HepG2 (cell line): ENCODE data around the gene SLC6A4. TPM values are rescaled to one million over a fixed set of nuclear protein-coding genes. Genes with fewer than 3 reads are reported as not detected.

Experiments used
- CEBPG ChIP-seq: IDR thresholded peaks from 2 replicates; pipeline ENCODE4 v1.6.1; 2016
- CTCF ChIP-seq: sonication (generic); formaldehyde crosslinking; IDR thresholded peaks from 2 replicates; pipeline ENCODE4 v1.5.0; 2020; ENCODE audit warnings: mild to moderate bottlenecking, missing genetic modification reagents, moderate library complexity
- HDAC2 ChIP-seq: sonication (generic); formaldehyde crosslinking; IDR thresholded peaks from 2 replicates; pipeline ENCODE4 v1.4.0; 2020; ENCODE audit warnings: missing genetic modification reagents
- KAT8 ChIP-seq: IDR thresholded peaks from 2 replicates; pipeline ENCODE4 v1.6.1; 2016; ENCODE audit warnings: missing genetic modification reagents, missing compliant biosample characterization
- KDM3A ChIP-seq: IDR thresholded peaks from 2 replicates; pipeline ENCODE4 v1.6.1; 2018; ENCODE audit warnings: low read depth, missing compliant biosample characterization
- MAX ChIP-seq: IDR thresholded peaks from 2 replicates; pipeline ENCODE4 v1.6.1; 2012; ENCODE audit warnings: inconsistent platforms
- RARA ChIP-seq: IDR thresholded peaks from 2 replicates; pipeline ENCODE4 v1.6.1; 2016; ENCODE audit warnings: missing genetic modification reagents, missing compliant biosample characterization
- RXRA ChIP-seq: sonication (generic); formaldehyde crosslinking; IDR thresholded peaks from 2 replicates; pipeline ENCODE4 v1.5.1; 2020; ENCODE audit warnings: missing genetic modification reagents
- TFDP2 ChIP-seq: sonication (generic); formaldehyde crosslinking; IDR thresholded peaks from 2 replicates; pipeline ENCODE4 v1.4.0; 2020; ENCODE audit warnings: missing genetic modification reagents
- THAP9 ChIP-seq: sonication (generic); formaldehyde crosslinking; IDR thresholded peaks from 2 replicates; pipeline ENCODE4; 2020; ENCODE audit warnings: missing genetic modification reagents, mild to moderate bottlenecking, borderline replicate concordance
- ZBTB26 ChIP-seq: IDR thresholded peaks from 2 replicates; pipeline ENCODE4 v1.6.1; 2016; ENCODE audit warnings: missing compliant biosample characterization, missing genetic modification reagents, borderline replicate concordance
- ZMYM3 ChIP-seq: sonication (generic); formaldehyde crosslinking; IDR thresholded peaks from 2 replicates; pipeline ENCODE4 v1.5.1; 2020; ENCODE audit warnings: mild to moderate bottlenecking, missing genetic modification reagents
- ZNF274 ChIP-seq: sonication (generic); formaldehyde crosslinking; IDR thresholded peaks from 2 replicates; pipeline ENCODE4 v1.5.1; 2020; ENCODE audit warnings: mild to moderate bottlenecking, missing genetic modification reagents
- ZNF556 ChIP-seq: sonication (generic); formaldehyde crosslinking; IDR thresholded peaks from 2 replicates; pipeline ENCODE4 v1.4.0; 2020; ENCODE audit warnings: mild to moderate bottlenecking, missing genetic modification reagents, borderline replicate concordance
- ZNF687 ChIP-seq: sonication (generic); formaldehyde crosslinking; IDR thresholded peaks from 2 replicates; pipeline ENCODE4 v1.5.1; 2020; ENCODE audit warnings: mild to moderate bottlenecking, missing genetic modification reagents, moderate library complexity
- ZNF883 ChIP-seq: sonication (generic); formaldehyde crosslinking; IDR thresholded peaks from 2 replicates; pipeline ENCODE4 v1.5.1; 2020; ENCODE audit warnings: mild to moderate bottlenecking, missing genetic modification reagents; ENCODE audit errors: not compliant biosample characterization
- polyA plus RNA-seq, 8 experiments: library from polyadenylated mRNA; depleted of rRNA in 3 of 8; stranded (reverse) in 7 of 8; unstranded in 1 of 8; fragments of >200 nt; fragmentation: Illumina TruSeq in 4 of 8; extraction: Trizol in 4 of 8; gene quantifications; 2 replicates each; pipeline versions ENCODE4 v1.2.1 to v1.2.3, GENCODE V29; 2011 to 2016; ENCODE audit warnings: low read depth in 4 of 8, missing spikeins in 1 of 8, mixed read lengths in 1 of 8; ENCODE audit not compliant: insufficient read depth in 1 of 8
- total RNA-seq, 5 experiments: library from RNA; depleted of rRNA; stranded (reverse); fragments of >200 nt; fragmentation: Illumina TruSeq; extraction: Trizol; gene quantifications; 2 replicates each; pipeline ENCODE4 v1.2.3, GENCODE V29; 2016; ENCODE audit warnings: low read depth in 1 of 5

SLC6A4 gene
- total and polyA plus RNA-seq, 2 of the 13 experiments (the other 11 are each of a cell fraction or from before 2014, with no cell fraction given): 7.6 to 20.3 TPM

- TF ChIP-seq THAP9 (peak; percentile 33; the same call in 1 of the 2 replicates), MAX (peak; percentile 40; the same call in 1 of the 2 replicates), ZNF687 (CRISPR knock-in tag) (peak; percentile 94), CEBPG (CRISPR knock-in tag) (peak; percentile 9; the same call in 1 of the 2 replicates), ZNF556 (CRISPR knock-in tag) (no peak), CTCF (CRISPR knock-in tag) (no peak), KAT8 (peak; percentile 35; the same call in 1 of the 2 replicates), ZNF883 (CRISPR knock-in tag) (peak; percentile 39), TFDP2 (CRISPR knock-in tag) (0 out of 2 replicates have a peak, but pooled peaks have one; percentile 16), HDAC2 (peak; percentile 13; the same call in 1 of the 2 replicates), ZNF274 (peak; percentile 62; the same call in 1 of the 2 replicates), KDM3A (CRISPR knock-in tag) (no peak), ZBTB26 (CRISPR knock-in tag) (0 out of 2 replicates have a peak, but pooled peaks have one; percentile 20), RXRA (CRISPR knock-in tag) (0 out of 2 replicates have a peak, but pooled peaks have one; percentile 32), RARA (0 out of 2 replicates have a peak, but pooled peaks have one; percentile 13), ZMYM3 (CRISPR knock-in tag) (peak; percentile 15; the same call in 1 of the 2 replicates)
Measured at GRCh38 chr17:30222721-30223175, 12.7 kb downstream of the SLC6A4 start (continued).
